DMS53 treated with DMSO at 0.1 percent for 48 hours (cell line): ENCODE results near the gene DGKZ.
A peak's percentile ranks its signal among the peaks of the same experiment; 100 is the strongest.
"Not testable (repeated sequence)": the region's sequence is repeated elsewhere in the genome, so short reads cannot be mapped to it uniquely, and the experiment has no call there.

ENCODE experiments used
- DNase-seq: peaks from one replicate; lab custom pipeline; 2025; ENCODE audit not compliant: unreplicated experiment; lab: John Stamatoyannopoulos, UW

Gene DGKZ

DNA sequence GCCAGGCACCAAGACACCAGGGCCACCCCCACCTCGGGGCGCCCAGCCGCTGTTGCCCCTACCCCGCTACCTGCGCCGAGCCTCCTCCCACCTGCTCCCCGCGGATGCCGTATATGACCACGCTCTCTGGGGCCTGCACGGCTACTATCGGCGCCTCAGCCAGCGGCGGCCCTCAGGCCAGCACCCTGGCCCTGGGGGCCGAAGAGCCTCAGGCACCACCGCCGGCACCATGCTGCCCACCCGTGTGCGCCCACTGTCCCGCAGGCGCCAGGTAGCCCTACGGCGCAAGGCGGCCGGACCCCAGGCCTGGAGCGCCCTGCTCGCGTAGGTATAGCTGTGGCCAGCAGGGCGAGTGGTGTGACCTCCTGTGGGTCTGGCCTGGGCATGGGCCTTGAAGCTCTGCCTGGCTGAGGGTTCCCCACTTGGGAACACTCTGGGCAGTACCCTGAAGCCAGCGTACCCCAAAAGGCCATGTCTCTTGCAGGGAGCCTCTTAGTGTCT lies 19.4 kb downstream of the DGKZ start:
- DNase-seq: no peak

DNA sequence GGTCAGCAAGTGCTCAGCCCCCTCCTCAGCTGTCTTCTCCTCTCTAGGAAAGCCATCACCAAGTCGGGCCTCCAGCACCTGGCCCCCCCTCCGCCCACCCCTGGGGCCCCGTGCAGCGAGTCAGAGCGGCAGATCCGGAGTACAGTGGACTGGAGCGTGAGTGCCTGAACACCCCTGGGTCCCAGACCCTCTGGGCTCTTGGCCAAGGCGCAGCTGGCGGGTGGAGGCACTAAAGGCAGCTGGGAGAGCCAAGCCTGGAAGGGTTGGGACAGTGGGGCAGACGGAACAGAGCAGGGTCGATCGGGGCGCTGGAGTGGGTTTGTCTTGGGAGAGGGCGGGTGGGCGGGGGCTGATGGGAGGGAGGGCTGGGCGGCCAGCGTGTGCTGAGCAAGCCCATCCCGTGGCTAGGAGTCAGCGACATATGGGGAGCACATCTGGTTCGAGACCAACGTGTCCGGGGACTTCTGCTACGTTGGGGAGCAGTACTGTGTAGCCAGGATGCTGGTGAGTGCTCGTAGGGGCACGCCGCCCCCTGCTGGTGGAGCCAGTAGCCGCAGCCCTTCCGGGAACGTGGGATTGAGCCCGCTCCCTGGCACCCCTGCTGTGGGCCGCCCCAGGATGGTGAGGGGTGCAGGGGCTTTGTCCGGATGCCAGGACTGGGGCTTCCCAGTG lies 20.1 kb downstream of the DGKZ start:
- no peak for DNase-seq

- DNase-seq: no peak
Measured at GRCh38 chr11:46367916-46368267, 20.6 kb downstream of the DGKZ start.

DNA sequence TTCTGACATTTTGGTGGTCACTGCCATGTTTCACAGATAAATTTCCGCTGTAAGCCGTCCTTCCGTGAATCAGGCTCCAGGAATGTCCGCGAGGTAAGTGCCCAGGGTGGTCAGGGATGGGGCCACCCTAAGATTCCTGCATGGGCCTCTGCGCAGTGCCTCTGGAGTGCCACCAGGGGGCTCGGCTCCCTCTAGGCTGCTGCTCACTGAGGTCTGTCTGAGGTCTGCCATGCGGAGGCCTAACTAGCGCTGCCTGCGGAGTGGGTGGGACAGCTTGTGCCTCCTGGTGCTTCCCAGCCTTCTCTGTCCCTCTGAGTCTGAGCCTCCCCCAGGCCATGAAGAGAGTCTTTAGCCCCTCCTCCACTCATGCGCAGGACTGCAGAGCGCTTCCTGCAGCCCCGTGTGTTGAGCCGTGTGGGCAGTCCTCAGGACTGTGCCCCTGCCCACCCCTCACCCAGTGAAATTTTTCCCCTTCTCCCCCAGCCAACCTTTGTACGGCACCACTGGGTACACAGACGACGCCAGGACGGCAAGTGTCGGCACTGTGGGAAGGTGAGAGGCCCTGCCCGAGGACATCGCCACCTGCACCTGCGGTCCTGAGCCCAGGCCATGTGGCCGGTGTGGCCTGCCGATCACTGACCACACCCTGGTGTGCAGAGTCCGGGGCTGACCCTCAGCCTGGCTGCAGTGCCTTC lies 22.3 kb downstream of the DGKZ start:
- DNase-seq: peak; percentile 18

DNA sequence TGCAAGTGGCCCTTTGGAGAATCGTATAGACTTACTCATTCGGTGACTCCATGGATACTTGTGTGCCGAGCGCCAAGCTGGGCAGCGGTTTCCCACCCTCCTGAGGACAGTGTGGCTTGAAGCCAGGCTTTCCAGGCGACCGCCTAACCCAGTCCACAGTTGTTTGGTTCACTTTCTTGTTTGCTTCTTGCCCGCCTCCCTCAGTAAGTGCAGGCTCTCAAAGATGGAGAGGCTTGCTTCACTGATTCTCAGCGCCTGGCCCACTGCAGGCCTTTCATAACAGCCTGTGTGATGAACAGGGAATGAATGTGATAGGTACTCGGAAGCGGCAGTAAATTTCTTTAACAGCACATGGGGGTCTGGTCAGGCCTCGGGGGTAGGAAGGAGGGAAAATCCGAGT lies 23.0 kb downstream of the DGKZ start:
- no peak for DNase-seq

- not testable (repeated sequence) for DNase-seq
Measured at GRCh38 chr11:46371262-46371661, 24.0 kb downstream of the DGKZ start.

- DNase-seq: no peak
Measured at GRCh38 chr11:46372086-46372485, 24.8 kb downstream of the DGKZ start.

DNA sequence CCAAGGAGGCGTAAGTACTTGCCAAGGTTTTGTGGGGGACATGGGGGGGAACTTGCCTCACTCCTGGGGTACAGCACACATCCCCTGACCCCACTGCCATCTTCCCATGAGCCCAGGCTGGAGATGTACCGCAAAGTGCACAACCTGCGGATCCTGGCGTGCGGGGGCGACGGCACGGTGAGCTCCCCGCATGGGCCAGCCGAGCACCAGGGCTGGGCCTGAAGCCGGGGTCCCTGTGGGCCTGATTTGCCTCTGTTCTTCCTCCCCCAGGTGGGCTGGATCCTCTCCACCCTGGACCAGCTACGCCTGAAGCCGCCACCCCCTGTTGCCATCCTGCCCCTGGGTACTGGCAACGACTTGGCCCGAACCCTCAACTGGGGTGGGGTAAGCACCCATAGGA lies 25.2 kb downstream of the DGKZ start:
- DNase-seq: not testable (repeated sequence)

DNA sequence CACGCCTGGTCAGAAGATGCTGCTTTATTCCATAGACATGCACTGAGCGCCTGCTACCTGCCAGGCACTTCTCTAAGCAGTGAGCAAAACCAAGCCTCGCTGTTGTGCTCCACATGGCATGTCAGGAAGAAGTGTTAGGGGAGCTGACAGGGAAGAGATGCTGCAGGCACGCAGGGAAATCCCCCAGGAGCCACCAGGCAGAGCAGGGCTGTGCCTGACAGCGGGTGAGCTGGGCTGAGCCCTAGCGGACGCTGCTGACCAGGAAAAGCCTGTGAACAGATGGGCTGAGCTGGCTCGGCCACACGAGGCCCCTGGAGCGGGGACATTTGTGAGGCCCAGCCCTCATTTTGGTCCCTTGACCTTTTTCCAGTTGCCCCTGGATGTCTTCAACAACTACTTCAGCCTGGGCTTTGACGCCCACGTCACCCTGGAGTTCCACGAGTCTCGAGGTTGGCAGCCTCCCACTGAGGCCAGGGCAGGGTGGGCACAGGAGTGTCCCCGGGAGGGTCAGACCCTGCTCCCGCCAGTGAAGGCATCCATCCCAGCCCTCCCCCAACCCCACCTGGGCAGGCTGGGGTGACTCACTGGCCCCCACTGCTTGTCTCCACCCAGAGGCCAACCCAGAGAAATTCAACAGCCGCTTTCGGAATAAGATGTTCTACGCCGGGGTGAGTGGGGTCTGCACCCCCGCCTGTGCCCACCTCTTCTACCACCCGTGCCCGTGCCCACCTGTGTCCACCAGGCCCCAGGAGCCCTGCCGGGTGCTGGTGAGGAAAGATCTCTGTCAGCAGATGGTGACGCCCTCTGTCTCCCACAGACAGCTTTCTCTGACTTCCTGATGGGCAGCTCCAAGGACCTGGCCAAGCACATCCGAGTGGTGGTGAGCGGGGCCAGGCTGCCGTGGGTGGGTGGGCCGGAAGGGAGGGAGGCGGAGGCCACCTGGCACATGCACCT lies 26.8 kb downstream of the DGKZ start:
- DNase-seq: no peak

GRCh38 chr11:46374815-46375214 lies 27.6 kb downstream of the DGKZ start:
- no peak for DNase-seq

DNA sequence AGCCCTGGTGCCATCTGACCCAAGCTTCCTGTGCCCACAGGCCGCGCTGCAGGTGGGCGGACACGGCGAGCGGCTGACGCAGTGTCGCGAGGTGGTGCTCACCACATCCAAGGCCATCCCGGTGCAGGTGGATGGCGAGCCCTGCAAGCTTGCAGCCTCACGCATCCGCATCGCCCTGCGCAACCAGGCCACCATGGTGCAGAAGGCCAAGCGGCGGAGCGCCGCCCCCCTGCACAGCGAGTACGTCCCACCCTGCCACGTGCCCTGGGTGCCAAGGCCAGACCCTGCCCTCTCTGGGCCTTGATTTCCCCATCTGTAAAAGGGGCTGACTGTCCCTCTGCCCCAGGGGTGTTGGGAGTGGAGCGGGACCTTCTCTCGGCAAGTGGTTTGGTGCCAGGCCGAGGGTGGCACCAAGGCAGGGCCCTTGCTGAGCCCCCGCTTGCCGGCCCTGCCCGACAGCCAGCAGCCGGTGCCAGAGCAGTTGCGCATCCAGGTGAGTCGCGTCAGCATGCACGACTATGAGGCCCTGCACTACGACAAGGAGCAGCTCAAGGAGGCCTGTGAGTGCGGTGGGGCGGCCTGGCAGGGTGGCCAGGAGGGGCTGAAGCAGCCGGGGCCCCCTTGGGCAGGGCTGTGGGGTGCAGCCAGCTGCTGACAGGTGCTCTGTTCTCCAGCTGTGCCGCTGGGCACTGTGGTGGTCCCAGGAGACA lies 28.3 kb downstream of the DGKZ start:
- DNase-seq: no peak

GRCh38 chr11:46376258-46377050 lies 29.2 kb downstream of the DGKZ start:
- no peak for DNase-seq

GRCh38 chr11:46377290-46377689 lies 30.0 kb downstream of the DGKZ start:
- no peak for DNase-seq

GRCh38 chr11:46377831-46378230 lies 30.6 kb downstream of the DGKZ start:
- DNase-seq: no peak

DNA sequence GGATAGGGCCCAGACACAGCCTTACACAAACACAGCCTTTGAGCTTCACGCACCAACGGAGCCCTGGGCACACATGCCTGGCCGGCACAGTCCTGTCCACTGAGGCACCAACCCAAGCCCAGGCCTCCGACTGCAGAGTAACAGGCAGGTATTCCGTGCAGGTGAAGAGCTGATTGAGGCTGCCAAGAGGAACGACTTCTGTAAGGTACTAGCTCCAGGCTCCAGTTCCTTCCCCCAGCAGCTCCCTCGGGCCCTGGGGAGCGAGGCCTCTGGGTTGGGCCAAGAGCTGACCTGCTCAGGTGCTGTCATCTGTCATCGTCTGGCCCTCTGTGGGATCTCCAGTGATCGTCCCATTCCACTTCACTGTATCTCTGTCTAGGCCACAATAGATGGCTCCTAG lies 31.0 kb downstream of the DGKZ start:
- no peak for DNase-seq

- no peak for DNase-seq
Measured at GRCh38 chr11:46378811-46379481, 31.7 kb downstream of the DGKZ start.

DNA sequence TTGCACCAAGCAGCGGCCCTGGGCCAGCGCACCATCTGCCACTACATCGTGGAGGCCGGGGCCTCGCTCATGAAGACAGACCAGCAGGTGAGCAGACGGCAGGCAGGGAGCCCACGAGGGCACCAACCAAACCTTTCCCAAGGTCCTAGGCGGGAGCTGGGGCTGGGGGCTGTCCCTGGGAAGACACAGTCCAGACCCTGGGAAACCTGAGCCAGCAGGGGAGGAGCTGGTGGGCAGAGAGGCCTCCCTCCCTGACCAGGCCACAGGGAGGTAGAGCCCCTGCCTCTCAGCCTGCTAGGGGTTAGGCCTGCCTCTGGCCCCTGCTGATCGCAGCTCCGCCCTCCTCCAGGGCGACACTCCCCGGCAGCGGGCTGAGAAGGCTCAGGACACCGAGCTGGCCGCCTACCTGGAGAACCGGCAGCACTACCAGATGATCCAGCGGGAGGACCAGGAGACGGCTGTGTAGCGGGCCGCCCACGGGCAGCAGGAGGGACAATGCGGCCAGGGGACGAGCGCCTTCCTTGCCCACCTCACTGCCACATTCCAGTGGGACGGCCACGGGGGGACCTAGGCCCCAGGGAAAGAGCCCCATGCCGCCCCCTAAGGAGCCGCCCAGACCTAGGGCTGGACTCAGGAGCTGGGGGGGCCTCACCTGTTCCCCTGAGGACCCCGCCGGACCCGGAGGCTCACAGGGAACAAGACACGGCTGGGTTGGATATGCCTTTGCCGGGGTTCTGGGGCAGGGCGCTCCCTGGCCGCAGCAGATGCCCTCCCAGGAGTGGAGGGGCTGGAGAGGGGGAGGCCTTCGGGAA lies 32.4 kb downstream of the DGKZ start:
- DNase-seq: peak; percentile 22

DNA sequence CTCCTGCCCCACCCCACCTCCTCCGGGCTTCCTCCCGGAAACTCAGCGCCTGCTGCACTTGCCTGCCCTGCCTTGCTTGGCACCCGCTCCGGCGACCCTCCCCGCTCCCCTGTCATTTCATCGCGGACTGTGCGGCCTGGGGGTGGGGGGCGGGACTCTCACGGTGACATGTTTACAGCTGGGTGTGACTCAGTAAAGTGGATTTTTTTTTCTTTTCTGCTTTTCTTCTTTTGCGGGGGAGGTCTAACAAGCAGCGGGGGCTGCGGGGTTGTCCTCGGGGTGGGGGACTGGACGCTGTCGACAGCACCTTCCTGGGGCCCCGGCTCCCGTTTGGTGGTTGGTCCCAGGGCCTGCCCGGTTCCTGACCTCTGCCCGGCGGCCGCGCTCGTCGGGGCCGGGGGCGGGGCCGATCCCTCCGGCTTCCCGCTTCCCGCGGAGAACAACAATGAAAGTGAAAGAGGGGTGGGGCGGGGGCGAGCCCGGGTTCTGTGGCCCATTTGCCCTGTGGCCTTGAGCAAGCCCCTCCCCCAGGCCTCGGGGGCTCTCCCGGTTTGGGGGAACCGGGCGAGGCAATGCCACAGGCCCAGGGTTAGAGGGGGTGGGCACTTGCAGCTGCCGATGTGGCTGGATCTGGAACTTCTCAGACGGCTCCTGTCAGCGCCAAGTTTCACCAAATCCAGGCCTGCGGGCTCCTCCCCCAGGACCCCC lies 33.2 kb downstream of the DGKZ start:
- no peak for DNase-seq
